Duodenal mucosa (tissue), 2 donors: ENCODE data around the gene AGO3.
"Not testable (repeated sequence)": the region's sequence is repeated elsewhere in the genome, so short reads cannot be mapped to it uniquely, and the experiment has no call there.

Source experiments
- H3K27ac ChIP-seq: one replicate; pipeline ENCODE4 v1.7.0; 2013; ENCODE audit warnings: low read depth, low read length
- H3K27me3 ChIP-seq, 2 donors: one replicate each; pipeline ENCODE4 v1.7.0; 2013; ENCODE audit warnings: low read length in 2 of 2, control low read depth in 1 of 2; ENCODE audit not compliant: insufficient read depth in 2 of 2, control insufficient read depth in 1 of 2
- H3K36me3 ChIP-seq, 2 donors: one replicate each; pipeline ENCODE4 v1.7.0; 2013; ENCODE audit warnings: low read length in 2 of 2, control low read depth in 1 of 2; ENCODE audit not compliant: insufficient read depth in 2 of 2, control insufficient read depth in 1 of 2
- H3K4me1 ChIP-seq, 2 donors: one replicate each; pipeline ENCODE4 v1.7.0; 2013; ENCODE audit warnings: low read length in 2 of 2, control low read depth in 1 of 2; ENCODE audit not compliant: insufficient read depth in 2 of 2, control insufficient read depth in 1 of 2
- H3K4me3 ChIP-seq, 2 donors: one replicate each; pipeline ENCODE4 v1.7.0; 2013; ENCODE audit warnings: low read length in 2 of 2, low read depth in 1 of 2
- H3K9ac ChIP-seq, 2 donors: one replicate each; pipeline ENCODE4 v1.7.0; 2013; ENCODE audit warnings: low read length in 2 of 2, low read depth in 1 of 2
- H3K9me3 ChIP-seq, 2 donors: one replicate each; pipeline ENCODE4 v1.7.0; 2013; ENCODE audit warnings: low read length in 2 of 2, control low read depth in 1 of 2; ENCODE audit not compliant: control insufficient read depth in 1 of 2

Gene AGO3

GRCh38 chr1:35980090-35980489 lies 49.2 kb downstream of the AGO3 start:
- H3K27ac ChIP-seq: no peak overlapping the region
- H3K36me3 ChIP-seq: peaks cover 4 to 16% of the 10 kb centered on the region in 2 donors
- no peaks in the 10 kb centered on the region for H3K9me3 ChIP-seq
- no peaks in the 10 kb centered on the region for H3K27me3 ChIP-seq
- no peaks in the 10 kb centered on the region for H3K4me1 ChIP-seq
- no peak overlapping the region for H3K4me3 ChIP-seq
- H3K9ac ChIP-seq: no peak overlapping the region

- H3K4me3 ChIP-seq: no peak overlapping the region
- no peak overlapping the region for H3K27ac ChIP-seq
- H3K4me1 ChIP-seq: no peaks in the 10 kb centered on the region
- no peaks in the 10 kb centered on the region for H3K9me3 ChIP-seq
- H3K27me3 ChIP-seq: no peaks in the 10 kb centered on the region
- peaks cover 7 to 18% of the 10 kb centered on the region in 2 donors for H3K36me3 ChIP-seq
- H3K9ac ChIP-seq: no peak overlapping the region
Measured at GRCh38 chr1:35988237-35988636, 57.3 kb downstream of the AGO3 start.

GRCh38 chr1:36006941-36007500 lies 76.1 kb downstream of the AGO3 start:
- Histone ChIP-seq H3K27ac (no peak overlapping the region), H3K4me1 (no peaks in the 10 kb centered on the region), H3K27me3 (no peaks in the 10 kb centered on the region), H3K4me3 (no peak overlapping the region), H3K9me3 (no peaks in the 10 kb centered on the region), H3K9ac (no peak overlapping the region), H3K36me3 (peaks cover 0 to 13% of the 10 kb centered on the region in 2 donors)

GRCh38 chr1:36007741-36008140 lies 76.8 kb downstream of the AGO3 start:
- Histone ChIP-seq H3K27me3 (no peaks in the 10 kb centered on the region), H3K4me3 (no peak overlapping the region), H3K9ac (no peak overlapping the region), H3K9me3 (no peaks in the 10 kb centered on the region), H3K36me3 (peaks cover 0 to 13% of the 10 kb centered on the region in 2 donors), H3K27ac (no peak overlapping the region), H3K4me1 (no peaks in the 10 kb centered on the region)

- Histone ChIP-seq H3K4me1 (no peaks in the 10 kb centered on the region), H3K27ac (no peak overlapping the region), H3K9ac (no peak overlapping the region), H3K36me3 (peaks cover 0 to 18% of the 10 kb centered on the region in 2 donors), H3K27me3 (no peaks in the 10 kb centered on the region), H3K9me3 (no peaks in the 10 kb centered on the region), H3K4me3 (no peak overlapping the region)
Measured at GRCh38 chr1:36008546-36009197, 77.8 kb downstream of the AGO3 start.

- Histone ChIP-seq H3K4me1 (no peaks in the 10 kb centered on the region), H3K27me3 (no peaks in the 10 kb centered on the region), H3K9ac (no peak overlapping the region), H3K36me3 (peaks cover 17 to 32% of the 10 kb centered on the region in 2 donors), H3K4me3 (no peak overlapping the region), H3K27ac (no peak overlapping the region), H3K9me3 (no peaks in the 10 kb centered on the region)
Measured at GRCh38 chr1:36014722-36015220, 83.9 kb downstream of the AGO3 start.

GRCh38 chr1:36016686-36017085 lies 85.8 kb downstream of the AGO3 start:
- H3K36me3 ChIP-seq: peaks cover 17 to 29% of the 10 kb centered on the region in 2 donors
- no peak overlapping the region for H3K9ac ChIP-seq
- H3K27ac ChIP-seq: no peak overlapping the region
- H3K27me3 ChIP-seq: no peaks in the 10 kb centered on the region
- H3K4me1 ChIP-seq: no peaks in the 10 kb centered on the region
- H3K4me3 ChIP-seq: no peak overlapping the region
- H3K9me3 ChIP-seq: no peaks in the 10 kb centered on the region

GRCh38 chr1:36023098-36023769 lies 92.3 kb downstream of the AGO3 start:
- Histone ChIP-seq H3K9ac (no peak overlapping the region), H3K4me1 (no peaks in the 10 kb centered on the region), H3K27ac (no peak overlapping the region), H3K27me3 (no peaks in the 10 kb centered on the region), H3K9me3 (no peaks in the 10 kb centered on the region), H3K36me3 (peaks cover 9 to 12% of the 10 kb centered on the region in 2 donors), H3K4me3 (no peak overlapping the region)

- H3K4me3 ChIP-seq, H3K27ac ChIP-seq, H3K9me3 ChIP-seq, H3K4me1 ChIP-seq, H3K9ac ChIP-seq, H3K27me3 ChIP-seq: not testable (repeated sequence)
- peaks cover 7 to 15% of the 10 kb centered on the region in 2 donors for H3K36me3 ChIP-seq
Measured at GRCh38 chr1:36024024-36024423, 93.1 kb downstream of the AGO3 start.

GRCh38 chr1:36024847-36025246 lies 93.9 kb downstream of the AGO3 start:
- Histone ChIP-seq H3K27ac (no peak overlapping the region), H3K9me3 (no peaks in the 10 kb centered on the region), H3K4me1 (no peaks in the 10 kb centered on the region), H3K4me3 (no peak overlapping the region), H3K9ac (no peak overlapping the region), H3K27me3 (no peaks in the 10 kb centered on the region), H3K36me3 (peaks cover 5 to 15% of the 10 kb centered on the region in 2 donors)
